SK-N-SH treated with all-trans-retinoic acid at 6 μM for 48 hours (cell line): ENCODE data around the gene SLC6A4.
A peak's percentile ranks its signal among the peaks of the same experiment; 100 is the strongest.

Source experiments
- ATAC-seq: fragments of 200-7000 bp; cut with Tn5 transposase; 3 replicates; pipeline ENCODE4 v1.9.1; 2020; ENCODE audit warnings: mild to moderate bottlenecking, moderate library complexity
- ARNTL ChIP-seq: fragments of 450-650 bp; formaldehyde crosslinking; IDR thresholded peaks from 2 replicates; pipeline ENCODE4 v1.5.0; 2020; ENCODE audit warnings: low read depth, mild to moderate bottlenecking, moderate library complexity, borderline replicate concordance
- BACH2 ChIP-seq: fragments of 250-450 bp; sonication (Bioruptor Pico); IDR thresholded peaks from 2 replicates; pipeline ENCODE4 v1.9.0; 2021; ENCODE audit warnings: mild to moderate bottlenecking, borderline replicate concordance
- GLIS3 ChIP-seq: fragments of 250-450 bp; sonication (Bioruptor Pico); IDR thresholded peaks from 2 replicates; pipeline ENCODE4 v1.5.0; 2020; ENCODE audit warnings: mild to moderate bottlenecking, moderate library complexity
- ISL1 ChIP-seq: fragments of 250-450 bp; sonication (Bioruptor Pico); IDR thresholded peaks from 2 replicates; pipeline ENCODE4 v2.1.2; 2022; ENCODE audit warnings: mild to moderate bottlenecking, moderate library complexity
- OSR1 ChIP-seq: fragments of 250-450 bp; sonication (Bioruptor Pico); IDR thresholded peaks from 2 replicates; pipeline ENCODE4 v1.8.0; 2022; ENCODE audit warnings: moderate library complexity, mild to moderate bottlenecking, inconsistent platforms
- PPARA ChIP-seq: fragments of 250-450 bp; sonication (Bioruptor Pico); IDR thresholded peaks from 2 replicates; pipeline ENCODE4 v1.5.0; 2020; ENCODE audit warnings: mild to moderate bottlenecking, borderline replicate concordance
- RARB ChIP-seq: fragments of 250-450 bp; sonication (Bioruptor Pico); IDR thresholded peaks from 2 replicates; pipeline ENCODE4 v1.8.0; 2021; ENCODE audit warnings: mild to moderate bottlenecking, moderate library complexity
- SNAI2 ChIP-seq: fragments of 250-450 bp; sonication (Bioruptor Pico); IDR thresholded peaks from 2 replicates; pipeline ENCODE4 v1.5.0; 2020; ENCODE audit warnings: mild to moderate bottlenecking, moderate library complexity
- ZC3H10 ChIP-seq: fragments of 250-450 bp; sonication (Bioruptor Pico); IDR thresholded peaks from 2 replicates; pipeline ENCODE4 v1.5.1; 2021; ENCODE audit warnings: mild to moderate bottlenecking, moderate library complexity
- ZFP3 ChIP-seq: fragments of 250-450 bp; sonication (Bioruptor Pico); IDR thresholded peaks from 2 replicates; pipeline ENCODE4 v1.5.0; 2020; ENCODE audit warnings: mild to moderate bottlenecking, moderate library complexity
- ZFP30 ChIP-seq: fragments of 450-650 bp; formaldehyde crosslinking; IDR thresholded peaks from 2 replicates; pipeline ENCODE4 v1.5.0; 2022; ENCODE audit warnings: mild to moderate bottlenecking, moderate library complexity
- ZNF565 ChIP-seq: fragments of 450-650 bp; formaldehyde crosslinking; conservative IDR thresholded peaks from 2 replicates; pipeline ENCODE4 v1.5.0; 2020; ENCODE audit warnings: low read depth, mild to moderate bottlenecking, moderate library complexity
- ZNF8 ChIP-seq: fragments of 450-650 bp; formaldehyde crosslinking; IDR thresholded peaks from 2 replicates; pipeline ENCODE4 v1.5.0; 2020; ENCODE audit warnings: mild to moderate bottlenecking, moderate library complexity
- TF ChIP-seq, protein P1 (sequence below): fragments of 250-450 bp; sonication (Bioruptor Pico); IDR thresholded peaks from 2 replicates; pipeline ENCODE4 v1.8.0; 2020; ENCODE audit warnings: mild to moderate bottlenecking, moderate library complexity, borderline replicate concordance
- TF ChIP-seq, protein P2 (sequence below): fragments of 250-450 bp; sonication (Bioruptor Pico); IDR thresholded peaks from 2 replicates; pipeline ENCODE4 v1.8.0; 2021; ENCODE audit warnings: low read depth, mild to moderate bottlenecking, moderate library complexity, borderline replicate concordance
- TF ChIP-seq, protein P3 (sequence below): fragments of 250-450 bp; sonication (Bioruptor Pico); IDR thresholded peaks from 2 replicates; pipeline ENCODE4 v1.5.1; 2021; ENCODE audit warnings: mild to moderate bottlenecking, moderate library complexity

SLC6A4 gene

DNA sequence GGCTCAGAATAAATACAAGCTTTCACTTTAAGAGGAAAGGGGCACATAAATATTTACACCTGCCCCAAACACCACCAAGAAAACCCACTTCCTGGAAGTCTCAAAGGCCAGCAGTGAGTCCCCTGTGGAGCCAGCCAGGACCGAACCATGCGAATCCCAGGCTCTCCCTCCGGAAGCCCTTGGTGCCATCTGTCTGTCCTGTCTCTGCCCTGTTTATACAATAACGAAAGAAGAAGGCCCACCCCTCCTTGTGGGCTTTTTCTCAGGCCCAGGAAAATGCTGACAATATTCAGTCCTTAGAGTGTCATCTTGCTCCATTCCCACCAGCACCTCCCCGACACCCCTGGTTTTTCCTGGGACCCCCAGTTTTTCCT lies 3.6 kb upstream of the SLC6A4 start:
- TF ChIP-seq RARB (CRISPR knock-in tag) (no peak), PPARA (CRISPR knock-in tag) (no peak), ZNF565 (CRISPR knock-in tag) (no peak), ZC3H10 (CRISPR knock-in tag) (no peak), BACH2 (CRISPR knock-in tag) (no peak), SNAI2 (CRISPR knock-in tag) (no peak), OSR1 (CRISPR knock-in tag) (no peak), GLIS3 (CRISPR knock-in tag) (no peak), ARNTL (CRISPR knock-in tag) (no peak)
- TF ChIP-seq, protein P1, sequence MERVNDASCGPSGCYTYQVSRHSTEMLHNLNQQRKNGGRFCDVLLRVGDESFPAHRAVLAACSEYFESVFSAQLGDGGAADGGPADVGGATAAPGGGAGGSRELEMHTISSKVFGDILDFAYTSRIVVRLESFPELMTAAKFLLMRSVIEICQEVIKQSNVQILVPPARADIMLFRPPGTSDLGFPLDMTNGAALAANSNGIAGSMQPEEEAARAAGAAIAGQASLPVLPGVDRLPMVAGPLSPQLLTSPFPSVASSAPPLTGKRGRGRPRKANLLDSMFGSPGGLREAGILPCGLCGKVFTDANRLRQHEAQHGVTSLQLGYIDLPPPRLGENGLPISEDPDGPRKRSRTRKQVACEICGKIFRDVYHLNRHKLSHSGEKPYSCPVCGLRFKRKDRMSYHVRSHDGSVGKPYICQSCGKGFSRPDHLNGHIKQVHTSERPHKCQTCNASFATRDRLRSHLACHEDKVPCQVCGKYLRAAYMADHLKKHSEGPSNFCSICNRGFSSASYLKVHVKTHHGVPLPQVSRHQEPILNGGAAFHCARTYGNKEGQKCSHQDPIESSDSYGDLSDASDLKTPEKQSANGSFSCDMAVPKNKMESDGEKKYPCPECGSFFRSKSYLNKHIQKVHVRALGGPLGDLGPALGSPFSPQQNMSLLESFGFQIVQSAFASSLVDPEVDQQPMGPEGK: no peak
- no peak for ATAC-seq

DNA sequence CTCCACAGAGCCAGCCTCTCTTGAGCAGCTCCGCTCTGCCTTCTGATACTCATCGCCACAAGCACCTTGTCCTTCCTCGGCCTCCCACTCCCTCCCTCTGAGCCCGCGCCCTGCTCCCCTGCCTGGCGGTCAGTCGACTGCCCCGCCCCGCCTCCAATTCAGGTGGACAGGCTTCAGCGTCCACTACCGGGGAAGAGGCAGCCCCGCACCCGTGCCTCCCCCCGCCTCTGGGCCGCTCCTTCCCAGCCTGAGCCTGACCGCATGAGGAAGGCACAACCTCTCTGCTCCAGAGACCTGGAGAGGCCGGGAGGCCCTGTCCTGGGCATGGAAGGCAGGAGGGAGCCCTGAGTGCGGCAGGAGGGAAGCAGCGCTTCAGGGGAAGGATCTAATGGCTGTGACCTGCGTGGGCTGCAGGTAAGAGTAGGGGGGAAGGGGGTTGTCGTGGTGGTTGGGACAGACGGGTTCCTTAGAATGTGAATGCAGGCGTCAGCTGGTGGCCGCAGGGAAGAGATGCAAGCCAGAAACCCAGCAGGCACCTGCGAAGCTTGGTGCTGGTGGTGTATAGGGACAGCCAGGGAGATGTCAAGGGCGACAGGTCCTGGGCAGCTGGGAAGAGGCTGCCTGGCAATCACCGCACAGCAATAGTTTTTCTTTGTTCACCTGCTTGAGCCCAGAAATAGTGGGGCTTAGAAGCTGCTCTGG lies 3.0 kb upstream of the SLC6A4 start:
- TF ChIP-seq ZFP30 (CRISPR knock-in tag): no peak
- TF ChIP-seq ZFP3 (CRISPR knock-in tag): no peak
- no peak for TF ChIP-seq BACH2 (CRISPR knock-in tag)
- ATAC-seq: no peak

DNA sequence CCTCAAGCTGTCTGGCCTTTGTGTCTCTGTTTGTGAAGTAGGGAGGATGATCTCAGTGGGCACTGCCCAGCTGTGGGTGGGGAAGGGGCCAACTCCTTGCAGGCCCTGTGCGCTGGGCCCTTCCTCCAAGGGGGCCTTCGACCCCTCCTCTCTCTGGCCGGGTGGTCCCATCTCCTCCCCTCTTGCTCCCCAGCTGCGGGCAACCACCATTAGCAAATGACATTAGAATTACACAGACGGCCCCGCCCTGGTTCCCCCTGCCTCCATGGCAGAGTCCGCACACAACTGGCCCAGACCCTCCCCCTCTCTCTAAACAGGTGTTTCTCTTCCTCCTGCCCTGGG lies 2.5 kb upstream of the SLC6A4 start:
- no peak for TF ChIP-seq ZFP3 (CRISPR knock-in tag)
- ATAC-seq: no peak

DNA sequence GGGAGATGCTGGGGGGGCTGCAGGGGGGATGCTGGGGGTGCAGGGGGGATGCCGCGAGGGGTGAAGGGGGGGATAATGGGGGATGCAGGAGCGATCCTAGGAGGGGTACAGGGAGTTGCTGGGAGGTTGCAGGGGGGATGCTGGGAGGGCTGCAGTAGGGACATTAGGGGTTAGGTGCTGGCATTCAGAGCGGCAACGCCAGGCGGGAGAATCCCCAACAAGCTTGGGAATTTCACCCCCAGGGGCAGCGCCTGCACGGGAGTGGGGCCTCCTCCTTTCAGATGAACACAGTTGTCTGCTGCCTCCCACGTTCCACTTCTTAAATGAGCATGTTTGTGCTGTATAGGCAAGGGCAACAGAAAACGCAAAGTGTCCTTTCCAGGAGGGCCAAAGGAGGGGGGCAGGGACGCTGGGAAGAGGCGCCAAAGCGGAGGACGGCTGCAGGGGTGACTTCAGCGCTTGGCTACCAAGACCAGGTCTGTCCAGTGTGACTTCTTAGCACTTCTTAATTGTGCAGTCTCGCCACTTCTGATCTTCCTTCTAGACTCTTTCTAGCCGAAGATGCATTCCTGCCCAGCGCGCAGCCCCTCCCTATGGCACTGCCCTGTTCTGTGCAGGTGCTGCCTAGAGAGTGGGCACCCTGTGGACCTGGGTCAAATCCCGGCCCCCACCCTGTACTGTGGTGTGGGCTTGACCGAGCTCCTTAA lies 2.0 kb upstream of the SLC6A4 start:
- TF ChIP-seq ISL1: no peak
- TF ChIP-seq ARNTL (CRISPR knock-in tag): no peak
- TF ChIP-seq, protein P2, sequence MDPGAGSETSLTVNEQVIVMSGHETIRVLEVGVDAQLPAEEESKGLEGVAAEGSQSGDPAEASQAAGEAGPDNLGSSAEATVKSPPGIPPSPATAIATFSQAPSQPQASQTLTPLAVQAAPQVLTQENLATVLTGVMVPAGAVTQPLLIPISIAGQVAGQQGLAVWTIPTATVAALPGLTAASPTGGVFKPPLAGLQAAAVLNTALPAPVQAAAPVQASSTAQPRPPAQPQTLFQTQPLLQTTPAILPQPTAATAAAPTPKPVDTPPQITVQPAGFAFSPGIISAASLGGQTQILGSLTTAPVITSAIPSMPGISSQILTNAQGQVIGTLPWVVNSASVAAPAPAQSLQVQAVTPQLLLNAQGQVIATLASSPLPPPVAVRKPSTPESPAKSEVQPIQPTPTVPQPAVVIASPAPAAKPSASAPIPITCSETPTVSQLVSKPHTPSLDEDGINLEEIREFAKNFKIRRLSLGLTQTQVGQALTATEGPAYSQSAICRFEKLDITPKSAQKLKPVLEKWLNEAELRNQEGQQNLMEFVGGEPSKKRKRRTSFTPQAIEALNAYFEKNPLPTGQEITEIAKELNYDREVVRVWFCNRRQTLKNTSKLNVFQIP (CRISPR knock-in tag): no peak
- TF ChIP-seq GLIS3 (CRISPR knock-in tag): no peak
- TF ChIP-seq, protein P3, sequence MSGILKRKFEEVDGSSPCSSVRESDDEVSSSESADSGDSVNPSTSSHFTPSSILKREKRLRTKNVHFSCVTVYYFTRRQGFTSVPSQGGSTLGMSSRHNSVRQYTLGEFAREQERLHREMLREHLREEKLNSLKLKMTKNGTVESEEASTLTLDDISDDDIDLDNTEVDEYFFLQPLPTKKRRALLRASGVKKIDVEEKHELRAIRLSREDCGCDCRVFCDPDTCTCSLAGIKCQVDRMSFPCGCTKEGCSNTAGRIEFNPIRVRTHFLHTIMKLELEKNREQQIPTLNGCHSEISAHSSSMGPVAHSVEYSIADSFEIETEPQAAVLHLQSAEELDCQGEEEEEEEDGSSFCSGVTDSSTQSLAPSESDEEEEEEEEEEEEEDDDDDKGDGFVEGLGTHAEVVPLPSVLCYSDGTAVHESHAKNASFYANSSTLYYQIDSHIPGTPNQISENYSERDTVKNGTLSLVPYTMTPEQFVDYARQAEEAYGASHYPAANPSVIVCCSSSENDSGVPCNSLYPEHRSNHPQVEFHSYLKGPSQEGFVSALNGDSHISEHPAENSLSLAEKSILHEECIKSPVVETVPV: no peak
- ATAC-seq: no peak

DNA sequence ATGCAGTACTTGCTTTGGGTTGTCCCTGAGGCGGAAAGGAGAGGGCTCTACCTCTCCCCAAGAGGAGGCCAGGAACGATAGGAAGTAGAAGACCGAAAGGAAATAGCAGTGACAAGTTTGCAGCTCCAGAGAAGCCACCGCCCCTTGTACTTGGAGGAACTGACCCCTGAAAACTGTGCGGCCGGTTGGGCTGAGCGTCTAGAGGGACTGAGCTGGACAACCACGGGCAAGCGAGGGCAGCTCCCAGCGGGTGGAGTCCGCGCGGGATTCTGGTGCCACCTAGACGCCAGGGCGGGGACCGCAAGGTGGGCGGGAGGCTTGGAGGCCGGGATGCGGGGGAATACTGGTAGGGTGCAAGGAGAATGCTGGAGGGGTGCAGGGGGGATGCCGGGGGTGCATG lies 1.3 kb upstream of the SLC6A4 start:
- peak; percentile 86 for ATAC-seq
- TF ChIP-seq SNAI2 (CRISPR knock-in tag) (no peak), ZC3H10 (CRISPR knock-in tag) (no peak), ISL1 (no peak), PPARA (CRISPR knock-in tag) (no peak), ZNF8 (CRISPR knock-in tag) (no peak), ZNF565 (CRISPR knock-in tag) (no peak), RARB (CRISPR knock-in tag) (no peak)
- TF ChIP-seq, protein P2 (CRISPR knock-in tag): no peak
- TF ChIP-seq, protein P1: no peak
